ENCODE results near the gene PSME3IP1. TPM values are rescaled to one million over a fixed set of nuclear protein-coding genes. Genes with fewer than 3 reads are reported as not detected.

PSME3IP1 gene
- polyA plus RNA-seq, 1 experiment: 68.9 TPM

DNA sequence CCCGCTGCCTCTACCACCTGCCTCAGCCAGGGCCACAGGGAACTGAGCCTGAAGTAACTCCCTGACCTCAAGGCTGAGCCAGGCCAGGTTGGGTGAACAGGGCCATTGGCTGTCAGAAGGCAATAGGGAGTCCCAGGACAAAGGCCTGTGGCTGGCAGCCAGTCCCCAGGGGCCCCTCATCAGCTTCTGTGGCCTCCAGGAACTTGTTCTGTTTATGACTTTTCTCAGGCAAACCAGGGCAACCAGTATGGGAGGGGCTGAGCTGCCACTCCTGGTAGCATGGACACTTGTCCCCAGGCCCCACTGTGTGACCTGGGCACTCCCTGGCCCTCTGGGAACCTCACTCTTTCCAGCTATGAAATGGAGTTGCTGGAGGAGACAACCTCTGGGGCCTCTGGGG is 53.4 kb downstream of the PSME3IP1 start:
- ChIA-PET POLR2A (no interaction called here), CTCF (interaction anchor here (0.6 kb wide), 1 partner anchor 10 kb away, joined by 3 read pairs; no protein-coding TSS in a partner anchor)
- Histone ChIP-seq H3K9me3 (ENCODE audit: control insufficient read depth, insufficient read depth, low read length) (no peaks in the 10 kb centered on the region; the same call in 1 of the 2 replicates), H3K4me3 (ENCODE audit: low read depth, low read length) (no peak overlapping the region), H3K27me3 (ENCODE audit: control insufficient read depth, insufficient read depth, low read length) (no peaks in the 10 kb centered on the region), H3K27ac (ENCODE audit: low read depth, low read length) (no peak overlapping the region)
- no peak for DNase-seq (ENCODE audit: low read depth, low spot score)
- TF ChIP-seq, protein P1, sequence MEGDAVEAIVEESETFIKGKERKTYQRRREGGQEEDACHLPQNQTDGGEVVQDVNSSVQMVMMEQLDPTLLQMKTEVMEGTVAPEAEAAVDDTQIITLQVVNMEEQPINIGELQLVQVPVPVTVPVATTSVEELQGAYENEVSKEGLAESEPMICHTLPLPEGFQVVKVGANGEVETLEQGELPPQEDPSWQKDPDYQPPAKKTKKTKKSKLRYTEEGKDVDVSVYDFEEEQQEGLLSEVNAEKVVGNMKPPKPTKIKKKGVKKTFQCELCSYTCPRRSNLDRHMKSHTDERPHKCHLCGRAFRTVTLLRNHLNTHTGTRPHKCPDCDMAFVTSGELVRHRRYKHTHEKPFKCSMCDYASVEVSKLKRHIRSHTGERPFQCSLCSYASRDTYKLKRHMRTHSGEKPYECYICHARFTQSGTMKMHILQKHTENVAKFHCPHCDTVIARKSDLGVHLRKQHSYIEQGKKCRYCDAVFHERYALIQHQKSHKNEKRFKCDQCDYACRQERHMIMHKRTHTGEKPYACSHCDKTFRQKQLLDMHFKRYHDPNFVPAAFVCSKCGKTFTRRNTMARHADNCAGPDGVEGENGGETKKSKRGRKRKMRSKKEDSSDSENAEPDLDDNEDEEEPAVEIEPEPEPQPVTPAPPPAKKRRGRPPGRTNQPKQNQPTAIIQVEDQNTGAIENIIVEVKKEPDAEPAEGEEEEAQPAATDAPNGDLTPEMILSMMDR (IDR thresholded peaks at IDR 0.05; ENCODE audit: low read depth, low read length): no peak

- Histone ChIP-seq H3K27ac (ENCODE audit: low read depth, low read length) (no peak overlapping the region), H3K9me3 (ENCODE audit: control insufficient read depth, insufficient read depth, low read length) (no peaks in the 10 kb centered on the region; the same call in 1 of the 2 replicates), H3K4me3 (ENCODE audit: low read depth, low read length) (no peak overlapping the region), H3K27me3 (ENCODE audit: control insufficient read depth, insufficient read depth, low read length) (no peaks in the 10 kb centered on the region)
- POLR2A ChIA-PET: no interaction called here
- CTCF ChIA-PET: no interaction called here
- no peak for DNase-seq (ENCODE audit: low read depth, low spot score)
- TF ChIP-seq, protein P1 (IDR thresholded peaks at IDR 0.05; ENCODE audit: low read depth, low read length): no peak
These were observed 54.4 kb downstream of the PSME3IP1 start for GRCh38 chr16:57131351-57131970.

- ChIA-PET POLR2A (no interaction called here), CTCF (no interaction called here)
- Histone ChIP-seq H3K9me3 (ENCODE audit: control insufficient read depth, insufficient read depth, low read length) (no peaks in the 10 kb centered on the region; the same call in 1 of the 2 replicates), H3K4me3 (ENCODE audit: low read depth, low read length) (no peak overlapping the region), H3K27me3 (ENCODE audit: control insufficient read depth, insufficient read depth, low read length) (no peaks in the 10 kb centered on the region), H3K27ac (ENCODE audit: low read depth, low read length) (no peak overlapping the region)
- TF ChIP-seq, protein P1 (IDR thresholded peaks at IDR 0.05; ENCODE audit: low read depth, low read length): no peak
- DNase-seq (ENCODE audit: low read depth, low spot score): no peak
These were observed 54.9 kb downstream of the PSME3IP1 start for GRCh38 chr16:57130950-57131321.

DNA sequence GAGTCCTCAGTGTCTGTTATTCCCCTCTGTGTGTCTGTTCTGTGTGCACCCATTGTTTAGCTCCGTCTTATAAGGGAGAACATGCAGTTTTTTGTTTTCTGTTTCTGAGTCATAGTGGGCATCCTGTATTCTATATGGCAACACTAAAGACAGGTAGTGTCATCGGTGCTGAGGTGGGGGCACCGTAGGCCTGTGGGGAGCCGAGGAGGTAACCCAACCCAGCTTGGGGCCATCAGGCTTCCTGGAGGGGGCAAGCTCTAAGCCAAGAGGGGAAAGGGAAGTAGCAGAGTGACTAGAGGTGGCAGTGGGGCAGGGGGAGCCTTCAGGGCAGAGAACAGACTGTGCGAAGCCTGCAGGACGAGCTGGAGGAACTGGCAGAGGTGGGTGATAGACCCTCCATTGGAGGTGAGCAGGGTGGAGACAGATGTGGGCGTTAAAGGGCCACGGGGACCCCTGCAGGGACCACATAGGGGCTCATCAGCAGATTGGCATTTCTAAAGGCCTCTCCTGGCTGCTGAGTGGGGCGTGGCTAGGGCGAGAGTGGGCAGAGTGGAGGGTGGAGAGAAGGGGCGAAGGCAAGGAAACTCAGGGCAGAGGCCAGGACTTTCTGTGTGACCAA is 57.0 kb downstream of the PSME3IP1 start:
- Histone ChIP-seq H3K4me3 (ENCODE audit: low read depth, low read length) (no peak overlapping the region), H3K9me3 (ENCODE audit: control insufficient read depth, insufficient read depth, low read length) (no peaks in the 10 kb centered on the region; the same call in 1 of the 2 replicates), H3K27ac (ENCODE audit: low read depth, low read length) (no peak overlapping the region), H3K27me3 (ENCODE audit: control insufficient read depth, insufficient read depth, low read length) (no peaks in the 10 kb centered on the region)
- CTCF ChIA-PET: no interaction called here
- TF ChIP-seq, protein P1 (IDR thresholded peaks at IDR 0.05; ENCODE audit: low read depth, low read length): no peak
- POLR2A ChIA-PET: no interaction called here
- no peak for DNase-seq (ENCODE audit: low read depth, low spot score)

DNA sequence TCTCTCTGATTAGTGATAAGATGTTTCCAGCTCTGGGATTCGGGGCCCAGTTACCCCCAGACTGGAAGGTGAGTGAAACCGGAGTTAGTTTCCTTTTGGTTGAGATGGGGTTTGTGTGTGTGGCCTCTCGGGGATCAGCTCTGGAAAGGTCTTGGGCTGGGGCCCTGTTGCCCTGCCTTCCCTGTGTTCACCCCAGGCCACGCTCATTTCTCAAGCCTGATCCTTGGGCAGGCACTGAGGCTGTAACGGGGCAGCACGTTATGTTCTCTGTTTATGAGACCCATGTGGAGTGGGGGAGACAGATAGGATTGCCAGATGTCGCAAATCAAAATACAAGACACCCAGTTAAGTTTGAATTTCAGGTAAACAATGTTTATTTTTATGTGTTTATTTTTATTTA is 58.0 kb downstream of the PSME3IP1 start:
- no peaks in the 10 kb centered on the region for H3K27me3 ChIP-seq (ENCODE audit: control insufficient read depth, insufficient read depth, low read length)
- TF ChIP-seq, protein P1 (IDR thresholded peaks at IDR 0.05; ENCODE audit: low read depth, low read length): no peak
- POLR2A ChIA-PET: no interaction called here
- DNase-seq (ENCODE audit: low read depth, low spot score): no peak
- CTCF ChIA-PET: no interaction called here
- no peaks in the 10 kb centered on the region; the same call in 1 of the 2 replicates for H3K9me3 ChIP-seq (ENCODE audit: control insufficient read depth, insufficient read depth, low read length)
- H3K4me3 ChIP-seq (ENCODE audit: low read depth, low read length): no peak overlapping the region
- no peak overlapping the region for H3K27ac ChIP-seq (ENCODE audit: low read depth, low read length)
